RWPE1 (cell line): Measurements from ENCODE around the gene E2F3.

ENCODE experiments used
- CTCF ChIA-PET: fragments of 350-600 bp; sonication (Branson Sonifier 250); formaldehyde crosslinking; extraction: SDS; loops from one replicate; lab custom pipeline; 2021; lab: Yijun Ruan, JAX
- POLR2A ChIA-PET: fragments of 400-600 bp; formaldehyde crosslinking; extraction: SDS; loops from one replicate; lab custom pipeline; 2020; ENCODE audit warnings: antibody characterized with exemption; ENCODE audit not compliant: low non-redundant PET; lab: Yijun Ruan, JAX
- DNase-seq: peaks from one replicate; pipeline ENCODE4 v3.0.0; 2012; ENCODE audit warnings: low spot score
- H3K27ac ChIP-seq: fragments of 450-650 bp; 2 replicates; pipeline ENCODE4 v1.5.1; 2017
- TF ChIP-seq, protein P1 (sequence below): fragments of 450-650 bp; conservative IDR thresholded peaks from 2 replicates; pipeline ENCODE4 v1.5.1; 2017; ENCODE audit warnings: low read depth, mild to moderate bottlenecking

Gene E2F3

GRCh38 chr6:20412682-20413073 lies 11.0 kb downstream of the E2F3 start:
- TF ChIP-seq, protein P1, sequence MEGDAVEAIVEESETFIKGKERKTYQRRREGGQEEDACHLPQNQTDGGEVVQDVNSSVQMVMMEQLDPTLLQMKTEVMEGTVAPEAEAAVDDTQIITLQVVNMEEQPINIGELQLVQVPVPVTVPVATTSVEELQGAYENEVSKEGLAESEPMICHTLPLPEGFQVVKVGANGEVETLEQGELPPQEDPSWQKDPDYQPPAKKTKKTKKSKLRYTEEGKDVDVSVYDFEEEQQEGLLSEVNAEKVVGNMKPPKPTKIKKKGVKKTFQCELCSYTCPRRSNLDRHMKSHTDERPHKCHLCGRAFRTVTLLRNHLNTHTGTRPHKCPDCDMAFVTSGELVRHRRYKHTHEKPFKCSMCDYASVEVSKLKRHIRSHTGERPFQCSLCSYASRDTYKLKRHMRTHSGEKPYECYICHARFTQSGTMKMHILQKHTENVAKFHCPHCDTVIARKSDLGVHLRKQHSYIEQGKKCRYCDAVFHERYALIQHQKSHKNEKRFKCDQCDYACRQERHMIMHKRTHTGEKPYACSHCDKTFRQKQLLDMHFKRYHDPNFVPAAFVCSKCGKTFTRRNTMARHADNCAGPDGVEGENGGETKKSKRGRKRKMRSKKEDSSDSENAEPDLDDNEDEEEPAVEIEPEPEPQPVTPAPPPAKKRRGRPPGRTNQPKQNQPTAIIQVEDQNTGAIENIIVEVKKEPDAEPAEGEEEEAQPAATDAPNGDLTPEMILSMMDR, result no peak
- ChIA-PET POLR2A (no interaction called here), CTCF (interaction anchor here (0.7 kb wide), 1 partner anchor 8 kb away, joined by 8 read pairs; no protein-coding TSS in a partner anchor)
- no peak overlapping the region for H3K27ac ChIP-seq
- DNase-seq, result no peak

GRCh38 chr6:20413826-20414225 lies 12.1 kb downstream of the E2F3 start:
- TF ChIP-seq, protein P1, result no peak
- DNase-seq, result no peak
- H3K27ac ChIP-seq, result no peak overlapping the region
- ChIA-PET POLR2A (no interaction called here), CTCF (interaction anchor here (1.0 kb wide), 1 partner anchor 10 kb away, joined by 3 read pairs; no protein-coding TSS in a partner anchor)

GRCh38 chr6:20414711-20415110 lies 13.0 kb downstream of the E2F3 start:
- DNase-seq, result no peak
- no peak overlapping the region for H3K27ac ChIP-seq
- ChIA-PET POLR2A (no interaction called here), CTCF (interaction anchor here (0.6 to 1.0 kb wide), 2 partner anchors 10 to 191 kb away, joined by 3 read pairs; no protein-coding TSS in a partner anchor)
- TF ChIP-seq, protein P1, result no peak

GRCh38 chr6:20415304-20415703 lies 13.6 kb downstream of the E2F3 start:
- ChIA-PET POLR2A (no interaction called here), CTCF (no interaction called here)
- TF ChIP-seq, protein P1, result no peak
- DNase-seq, result no peak
- H3K27ac ChIP-seq, result no peak overlapping the region

GRCh38 chr6:20415712-20416454 lies 14.2 kb downstream of the E2F3 start:
- TF ChIP-seq, protein P1, result no peak
- DNase-seq, result no peak
- no peak overlapping the region for H3K27ac ChIP-seq
- CTCF ChIA-PET, result no interaction called here
- POLR2A ChIA-PET, result no interaction called here

DNA sequence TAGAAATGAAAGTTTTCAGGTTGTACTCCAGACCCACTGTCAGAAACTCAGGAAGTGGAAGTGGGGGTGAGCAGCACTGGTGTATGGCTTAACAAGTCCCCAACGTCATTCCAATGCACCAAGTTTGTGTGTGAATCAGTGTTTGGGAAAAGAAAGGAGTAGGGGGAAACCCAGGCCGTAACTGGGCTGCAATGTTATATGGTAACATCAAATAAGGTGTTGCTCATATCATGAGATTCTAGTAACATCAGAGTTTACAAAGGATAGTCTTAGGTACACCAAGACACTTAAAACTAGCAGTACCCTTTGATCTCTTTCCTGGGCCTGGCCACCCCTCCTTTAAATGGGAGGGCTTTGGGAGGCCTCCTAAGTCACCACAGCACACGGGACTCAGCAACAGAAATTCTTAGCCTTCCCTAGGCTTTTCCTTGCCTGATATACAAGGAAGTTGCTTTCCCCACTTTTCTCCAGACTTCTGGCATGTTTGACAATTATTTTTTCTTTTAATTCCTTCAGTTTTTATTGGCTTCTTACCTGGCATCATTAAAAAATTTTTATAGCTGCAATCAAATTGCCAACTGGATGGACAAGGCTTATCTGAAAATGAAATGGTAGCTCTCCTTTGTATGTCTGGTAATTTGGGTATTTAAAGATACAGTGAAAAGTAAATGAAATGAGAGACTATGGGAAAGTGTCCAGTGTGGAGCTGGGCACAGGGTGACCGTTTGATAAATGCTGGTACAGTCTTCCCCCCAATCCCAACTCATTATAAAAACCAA lies 15.1 kb downstream of the E2F3 start:
- no peak for DNase-seq
- POLR2A ChIA-PET, result no interaction called here
- CTCF ChIA-PET, result no interaction called here
- TF ChIP-seq, protein P1, result no peak
- no peak overlapping the region for H3K27ac ChIP-seq
